ENCODE results near the gene WDFY4.

Gene WDFY4

DNA sequence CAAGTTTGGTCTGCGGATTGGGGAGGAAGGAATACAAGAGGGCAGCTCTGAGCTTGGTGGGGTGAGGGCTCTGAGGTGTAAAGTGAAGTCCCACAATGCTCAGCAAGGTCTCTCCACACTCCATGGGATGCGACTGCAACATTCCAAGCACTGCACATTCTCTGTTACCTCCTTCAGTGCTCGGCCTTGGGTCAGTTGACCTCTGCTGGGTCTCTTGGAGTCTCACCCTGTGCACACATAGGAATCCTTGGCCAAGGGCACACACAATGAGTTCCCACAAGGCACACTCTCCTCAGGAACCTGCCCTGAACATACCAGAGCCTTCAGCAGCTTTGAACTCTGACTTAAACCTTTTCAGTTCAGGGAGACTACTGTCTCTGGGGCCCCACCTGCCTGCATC, 2.4 kb upstream of the WDFY4 start:
- Histone ChIP-seq H3K36me3 (ENCODE audit: insufficient read depth, low read length) (no peaks in the 10 kb centered on the region), H3K9me3 (replicated peaks; ENCODE audit: low read length) (peaks cover 5% of the 10 kb centered on the region), H3K27me3 (ENCODE audit: control insufficient read depth, insufficient read depth, low read length) (peaks cover 52% of the 10 kb centered on the region), H3K4me1 (ENCODE audit: control insufficient read depth, insufficient read depth, low read length) (no peaks in the 10 kb centered on the region), H3K4me3 (ENCODE audit: low read length) (no peak overlapping the region), H3K9ac (ENCODE audit: low read depth, low read length) (no peak overlapping the region), H3K4me2 (ENCODE audit: low read length) (no peak overlapping the region)

GRCh38 chr10:48683424-48683823, 1.2 kb upstream of the WDFY4 start:
- H3K36me3 ChIP-seq (ENCODE audit: insufficient read depth, low read length): no peaks in the 10 kb centered on the region
- no peak overlapping the region for H3K4me2 ChIP-seq (ENCODE audit: low read length)
- no peak overlapping the region for H3K4me3 ChIP-seq (ENCODE audit: low read length)
- H3K9me3 ChIP-seq (replicated peaks; ENCODE audit: low read length): no peaks in the 10 kb centered on the region
- no peak overlapping the region for H3K9ac ChIP-seq (ENCODE audit: low read depth, low read length)
- no peaks in the 10 kb centered on the region for H3K4me1 ChIP-seq (ENCODE audit: control insufficient read depth, insufficient read depth, low read length)
- peaks cover 54% of the 10 kb centered on the region for H3K27me3 ChIP-seq (ENCODE audit: control insufficient read depth, insufficient read depth, low read length)

- Histone ChIP-seq H3K9me3 (replicated peaks; ENCODE audit: low read length) (no peaks in the 10 kb centered on the region), H3K4me1 (ENCODE audit: control insufficient read depth, insufficient read depth, low read length) (no peaks in the 10 kb centered on the region), H3K27me3 (ENCODE audit: control insufficient read depth, insufficient read depth, low read length) (peaks cover 59% of the 10 kb centered on the region), H3K4me3 (ENCODE audit: low read length) (no peak overlapping the region), H3K9ac (ENCODE audit: low read depth, low read length) (no peak overlapping the region), H3K36me3 (ENCODE audit: insufficient read depth, low read length) (no peaks in the 10 kb centered on the region), H3K4me2 (ENCODE audit: low read length) (no peak overlapping the region)
These were observed 805 bp upstream of the WDFY4 start for GRCh38 chr10:48683868-48684267.

DNA sequence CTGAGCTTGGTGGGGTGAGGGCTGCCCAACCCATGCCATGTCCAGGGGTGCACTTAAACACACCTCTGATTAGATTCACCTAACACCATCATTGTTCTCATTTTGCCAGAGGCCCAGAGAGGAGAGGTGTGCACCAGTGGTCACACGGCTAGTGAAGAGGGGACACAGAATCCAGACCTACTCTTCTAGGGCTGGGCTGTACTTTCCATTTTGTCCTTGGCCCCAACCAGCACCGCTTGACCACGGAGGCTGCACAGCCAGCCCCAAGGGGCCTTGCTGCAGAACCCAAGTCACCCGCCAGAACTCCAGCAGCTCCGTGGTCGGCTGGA, 246 bp upstream of the WDFY4 start:
- no peak overlapping the region for H3K4me3 ChIP-seq (ENCODE audit: low read length)
- no peaks in the 10 kb centered on the region for H3K9me3 ChIP-seq (replicated peaks; ENCODE audit: low read length)
- no peaks in the 10 kb centered on the region for H3K36me3 ChIP-seq (ENCODE audit: insufficient read depth, low read length)
- no peak overlapping the region for H3K9ac ChIP-seq (ENCODE audit: low read depth, low read length)
- no peaks in the 10 kb centered on the region for H3K4me1 ChIP-seq (ENCODE audit: control insufficient read depth, insufficient read depth, low read length)
- peaks cover 62% of the 10 kb centered on the region for H3K27me3 ChIP-seq (ENCODE audit: control insufficient read depth, insufficient read depth, low read length)
- H3K4me2 ChIP-seq (ENCODE audit: low read length): no peak overlapping the region

- no peaks in the 10 kb centered on the region for H3K36me3 ChIP-seq (ENCODE audit: insufficient read depth, low read length)
- no peak overlapping the region for H3K9ac ChIP-seq (ENCODE audit: low read depth, low read length)
- H3K4me2 ChIP-seq (ENCODE audit: low read length): no peak overlapping the region
- no peaks in the 10 kb centered on the region for H3K9me3 ChIP-seq (replicated peaks; ENCODE audit: low read length)
- peaks cover 59% of the 10 kb centered on the region for H3K27me3 ChIP-seq (ENCODE audit: control insufficient read depth, insufficient read depth, low read length)
- no peak overlapping the region for H3K4me3 ChIP-seq (ENCODE audit: low read length)
- H3K4me1 ChIP-seq (ENCODE audit: control insufficient read depth, insufficient read depth, low read length): no peaks in the 10 kb centered on the region
These were observed 1.1 kb downstream of the WDFY4 start for GRCh38 chr10:48685731-48686130.

DNA sequence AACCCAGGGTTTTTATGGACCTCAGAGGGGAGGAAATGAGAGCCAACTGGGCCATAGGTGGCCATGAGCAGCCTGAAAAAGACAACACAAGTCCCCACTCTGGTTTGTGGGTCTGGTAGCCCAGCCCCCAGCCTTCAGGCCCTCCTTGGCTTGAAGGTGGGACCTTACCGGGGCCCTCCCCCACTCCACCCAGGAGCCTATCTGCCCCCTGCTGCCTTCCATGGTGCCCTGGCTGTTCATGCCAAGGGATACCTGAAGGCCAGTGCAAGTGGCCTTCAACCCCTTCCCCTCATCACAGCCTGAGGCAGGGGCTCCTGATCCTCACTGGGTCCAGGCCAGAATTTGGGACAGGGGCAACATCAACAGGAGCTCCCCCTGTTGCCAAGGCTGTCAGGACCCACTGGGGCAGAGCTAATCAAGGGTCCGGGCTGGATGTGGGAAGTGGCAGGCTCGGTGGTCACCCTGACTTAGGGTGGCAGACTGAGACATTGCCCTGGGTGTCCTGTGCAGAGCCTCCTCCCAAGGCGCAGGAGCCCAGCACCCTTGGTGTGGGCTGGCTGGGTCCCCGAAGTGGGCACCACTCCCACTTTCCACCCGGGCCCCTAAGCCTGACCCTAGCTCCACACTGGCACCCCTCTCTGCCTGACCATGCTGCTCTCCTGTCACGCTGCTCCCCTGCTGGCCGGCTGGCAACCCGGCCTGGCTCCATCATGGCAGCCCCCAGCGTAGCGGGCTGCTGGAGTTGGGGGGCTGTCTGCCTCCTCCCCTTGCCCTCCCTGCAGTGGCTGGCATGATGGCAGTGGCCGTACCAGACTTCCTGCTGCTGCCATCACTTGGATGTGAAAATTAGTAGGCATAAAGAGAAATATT, 6.4 kb downstream of the WDFY4 start:
- H3K4me2 ChIP-seq (ENCODE audit: low read length): no peak overlapping the region
- H3K27me3 ChIP-seq (ENCODE audit: control insufficient read depth, insufficient read depth, low read length): peaks cover 77% of the 10 kb centered on the region
- H3K9ac ChIP-seq (ENCODE audit: low read depth, low read length): no peak overlapping the region
- no peaks in the 10 kb centered on the region for H3K9me3 ChIP-seq (replicated peaks; ENCODE audit: low read length)
- H3K4me3 ChIP-seq (ENCODE audit: low read length): no peak overlapping the region
- H3K36me3 ChIP-seq (ENCODE audit: insufficient read depth, low read length): no peaks in the 10 kb centered on the region
- no peaks in the 10 kb centered on the region for H3K4me1 ChIP-seq (ENCODE audit: control insufficient read depth, insufficient read depth, low read length)

DNA sequence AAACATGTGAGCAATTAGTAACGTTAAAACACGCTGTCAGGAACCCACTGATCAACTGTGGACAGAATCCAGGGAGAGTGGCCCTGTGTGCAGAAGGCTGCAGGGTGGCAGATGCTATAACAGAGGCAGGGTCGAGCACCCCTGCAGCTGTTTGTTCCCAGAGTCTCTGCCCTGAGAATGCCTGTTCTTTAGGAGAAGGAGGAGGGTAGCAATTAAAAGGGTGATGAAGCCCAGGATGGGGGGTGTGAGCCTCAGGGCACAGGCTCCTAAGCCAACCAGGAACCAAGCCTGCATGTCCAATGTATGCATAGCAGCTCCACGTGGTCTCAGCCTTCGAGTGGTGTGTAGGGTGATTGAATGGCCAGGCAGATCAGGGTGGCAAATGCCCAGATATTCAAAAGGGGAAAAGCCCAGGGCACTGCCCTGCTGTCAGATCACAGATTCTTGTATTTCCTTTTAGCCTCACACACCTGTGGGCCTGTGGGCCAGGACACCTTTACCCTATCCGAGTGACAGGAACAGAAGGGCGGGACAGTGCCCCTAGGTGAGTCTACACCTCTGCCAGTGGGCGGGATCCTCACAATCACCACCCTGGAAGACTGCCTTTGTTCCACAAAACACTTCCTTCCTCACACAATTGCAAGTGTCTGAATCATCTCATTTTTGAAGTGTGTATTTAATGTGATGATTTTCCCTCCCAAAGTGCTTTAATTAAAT, 7.3 kb downstream of the WDFY4 start:
- Histone ChIP-seq H3K36me3 (ENCODE audit: insufficient read depth, low read length) (no peaks in the 10 kb centered on the region), H3K9ac (ENCODE audit: low read depth, low read length) (no peak overlapping the region), H3K9me3 (replicated peaks; ENCODE audit: low read length) (no peaks in the 10 kb centered on the region), H3K4me1 (ENCODE audit: control insufficient read depth, insufficient read depth, low read length) (no peaks in the 10 kb centered on the region), H3K4me3 (ENCODE audit: low read length) (no peak overlapping the region), H3K4me2 (ENCODE audit: low read length) (no peak overlapping the region), H3K27me3 (ENCODE audit: control insufficient read depth, insufficient read depth, low read length) (peaks cover 75% of the 10 kb centered on the region)

DNA sequence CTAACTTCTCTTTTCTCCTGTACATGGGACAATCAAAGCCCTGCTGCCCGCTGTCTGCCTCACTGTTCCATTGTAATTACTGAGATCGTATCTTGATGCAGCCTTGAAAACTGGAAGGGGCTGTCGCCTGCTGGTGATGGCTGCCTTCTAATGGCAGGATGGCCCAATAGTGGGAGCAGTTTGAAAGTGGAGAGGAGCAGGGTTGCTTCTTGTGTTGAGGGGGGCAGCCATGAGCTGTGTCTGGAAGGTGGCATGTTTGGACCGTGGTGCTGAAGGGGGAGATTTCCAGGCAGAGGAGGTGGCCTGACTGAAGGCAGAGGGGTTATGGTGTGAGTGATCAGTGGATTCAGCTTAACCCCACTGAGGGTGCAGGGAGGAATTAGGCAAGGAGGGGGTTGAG, 8.1 kb downstream of the WDFY4 start:
- H3K36me3 ChIP-seq (ENCODE audit: insufficient read depth, low read length): no peaks in the 10 kb centered on the region
- no peaks in the 10 kb centered on the region for H3K9me3 ChIP-seq (replicated peaks; ENCODE audit: low read length)
- peaks cover 80% of the 10 kb centered on the region for H3K27me3 ChIP-seq (ENCODE audit: control insufficient read depth, insufficient read depth, low read length)
- no peak overlapping the region for H3K4me3 ChIP-seq (ENCODE audit: low read length)
- H3K4me2 ChIP-seq (ENCODE audit: low read length): no peak overlapping the region
- no peaks in the 10 kb centered on the region for H3K4me1 ChIP-seq (ENCODE audit: control insufficient read depth, insufficient read depth, low read length)
- H3K9ac ChIP-seq (ENCODE audit: low read depth, low read length): no peak overlapping the region

GRCh38 chr10:48693206-48693605, 8.5 kb downstream of the WDFY4 start:
- Histone ChIP-seq H3K27me3 (ENCODE audit: control insufficient read depth, insufficient read depth, low read length) (peaks cover 84% of the 10 kb centered on the region), H3K4me2 (ENCODE audit: low read length) (no peak overlapping the region), H3K9ac (ENCODE audit: low read depth, low read length) (no peak overlapping the region), H3K4me3 (ENCODE audit: low read length) (no peak overlapping the region), H3K4me1 (ENCODE audit: control insufficient read depth, insufficient read depth, low read length) (no peaks in the 10 kb centered on the region), H3K9me3 (replicated peaks; ENCODE audit: low read length) (no peaks in the 10 kb centered on the region), H3K36me3 (ENCODE audit: insufficient read depth, low read length) (no peaks in the 10 kb centered on the region)

- no peak overlapping the region for H3K9ac ChIP-seq (ENCODE audit: low read depth, low read length)
- H3K4me1 ChIP-seq (ENCODE audit: control insufficient read depth, insufficient read depth, low read length): no peaks in the 10 kb centered on the region
- H3K36me3 ChIP-seq (ENCODE audit: insufficient read depth, low read length): no peaks in the 10 kb centered on the region
- H3K9me3 ChIP-seq (replicated peaks; ENCODE audit: low read length): no peaks in the 10 kb centered on the region
- peaks cover 84% of the 10 kb centered on the region for H3K27me3 ChIP-seq (ENCODE audit: control insufficient read depth, insufficient read depth, low read length)
- no peak overlapping the region for H3K4me2 ChIP-seq (ENCODE audit: low read length)
- H3K4me3 ChIP-seq (ENCODE audit: low read length): no peak overlapping the region
These were observed 9.8 kb downstream of the WDFY4 start for GRCh38 chr10:48694371-48695030.

DNA sequence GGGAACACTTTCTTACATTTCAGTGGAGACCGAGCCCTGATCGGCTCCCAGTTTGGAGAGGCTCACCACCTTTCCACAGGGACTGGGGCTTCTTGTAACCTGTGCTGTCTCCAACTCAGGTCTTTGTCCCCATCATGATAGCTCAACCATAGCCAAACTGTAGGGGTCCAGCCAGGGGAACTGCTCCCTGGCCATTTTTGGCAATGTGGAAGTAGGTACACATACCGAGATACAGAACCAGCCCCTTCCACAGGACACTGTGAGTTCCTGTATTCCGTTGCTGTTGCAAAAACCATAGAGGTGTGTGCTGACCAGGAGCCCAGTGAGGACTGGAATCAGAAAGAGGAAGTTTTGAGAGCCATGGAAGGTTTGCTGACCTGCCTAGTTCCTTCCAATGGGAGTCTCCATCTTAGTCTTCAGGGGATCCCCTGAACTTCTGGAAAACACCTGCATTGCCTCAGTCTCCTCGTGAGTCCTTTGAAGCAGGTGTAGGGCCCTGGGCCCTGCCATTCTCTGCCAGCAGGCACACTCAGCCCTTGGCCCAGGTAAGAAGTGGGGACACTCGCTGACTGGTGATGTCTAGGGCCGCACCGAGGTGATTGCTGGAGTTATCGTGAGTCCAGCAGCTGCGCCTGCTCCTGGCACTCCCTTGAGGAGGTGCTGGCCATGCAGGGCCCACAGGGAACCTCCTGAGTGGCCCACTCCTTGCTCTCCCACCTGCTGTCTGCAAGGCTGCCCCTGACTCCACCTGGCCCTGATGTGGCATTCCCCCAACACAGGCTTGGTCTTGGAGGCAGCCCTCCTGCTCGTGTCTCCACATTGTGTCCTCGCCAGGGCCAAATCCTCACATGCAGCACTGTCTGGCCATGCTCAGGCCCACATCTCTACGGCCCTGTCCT, 11.2 kb downstream of the WDFY4 start:
- H3K4me2 ChIP-seq (ENCODE audit: low read length): no peak overlapping the region
- H3K9me3 ChIP-seq (replicated peaks; ENCODE audit: low read length): no peaks in the 10 kb centered on the region
- H3K4me3 ChIP-seq (ENCODE audit: low read length): no peak overlapping the region
- H3K36me3 ChIP-seq (ENCODE audit: insufficient read depth, low read length): no peaks in the 10 kb centered on the region
- H3K4me1 ChIP-seq (ENCODE audit: control insufficient read depth, insufficient read depth, low read length): no peaks in the 10 kb centered on the region
- peaks cover 84% of the 10 kb centered on the region for H3K27me3 ChIP-seq (ENCODE audit: control insufficient read depth, insufficient read depth, low read length)
- no peak overlapping the region for H3K9ac ChIP-seq (ENCODE audit: low read depth, low read length)

Data from skeletal muscle satellite cell (primary cell).